ENCODE results near the gene C2CD4D.

- TF ChIP-seq ZNF274 (IDR thresholded peaks at IDR 0.05; ENCODE audit: low read depth, low read length) (no peak), YY1 (IDR thresholded peaks at IDR 0.05; ENCODE audit: insufficient read depth, insufficient read length) (no peak)
Observed at GRCh38 chr1:151790940-151791651, 48.5 kb downstream of the C2CD4D start.
